MM.1S (cell line): ENCODE measurements around the gene E2F3.

Experiments
- DNase-seq: peaks from one replicate; pipeline ENCODE4 v3.0.0-alpha.2; 2015
- H2AFZ ChIP-seq: fragments of 300-600 bp; sonication (generic); 2 replicates; pipeline ENCODE4 v1.6.0; 2016; ENCODE audit warnings: antibody characterized with exemption, low read length
- H3F3A ChIP-seq: fragments of 300-600 bp; sonication (generic); 2 replicates; pipeline ENCODE4 v1.6.1; 2016; ENCODE audit warnings: mild to moderate bottlenecking, antibody characterized with exemption, low read length, moderate library complexity, mixed read lengths; ENCODE audit not compliant: insufficient read depth
- H3K27ac ChIP-seq: fragments of 300-600 bp; sonication (generic); 2 replicates; pipeline ENCODE4 v1.5.1; 2016; ENCODE audit warnings: mild to moderate bottlenecking, low read length
- H3K27me3 ChIP-seq: fragments of 300-600 bp; sonication (generic); replicated peaks from 2 replicates; pipeline ENCODE4 v1.6.0; 2016; ENCODE audit warnings: low read length; ENCODE audit not compliant: insufficient read depth
- H3K36me3 ChIP-seq: fragments of 300-600 bp; sonication (generic); replicated peaks from 2 replicates; pipeline ENCODE4 v1.6.1; 2016; ENCODE audit warnings: mild to moderate bottlenecking, low read length, mixed read lengths; ENCODE audit not compliant: insufficient read depth
- H3K4me1 ChIP-seq: fragments of 300-600 bp; sonication (generic); 2 replicates; pipeline ENCODE4 v1.6.1; 2016; ENCODE audit warnings: low read length, mixed read lengths
- H3K4me2 ChIP-seq: fragments of 300-600 bp; sonication (generic); 2 replicates; pipeline ENCODE4 v1.6.0; 2016; ENCODE audit warnings: low read depth, low read length
- H3K4me3 ChIP-seq: fragments of 300-600 bp; sonication (generic); 2 replicates; pipeline ENCODE4 v1.5.1; 2016; ENCODE audit warnings: low read length, mixed read lengths
- H3K79me2 ChIP-seq: fragments of 300-600 bp; sonication (generic); 2 replicates; pipeline ENCODE4 v1.6.1; 2016; ENCODE audit warnings: mixed run types, low read length, mixed read lengths
- H3K9ac ChIP-seq: fragments of 300-600 bp; sonication (generic); 2 replicates; pipeline ENCODE4 v1.6.1; 2016; ENCODE audit warnings: low read length, mixed read lengths
- H3K9me2 ChIP-seq: fragments of 300-600 bp; sonication (generic); replicated peaks from 2 replicates; pipeline ENCODE4 v1.6.1; 2016; ENCODE audit warnings: mild to moderate bottlenecking, low read length, mixed read lengths; ENCODE audit not compliant: insufficient read depth
- H3K9me3 ChIP-seq: fragments of 300-600 bp; sonication (generic); replicated peaks from 2 replicates; pipeline ENCODE4 v1.6.1; 2016; ENCODE audit warnings: mild to moderate bottlenecking, low read length, mixed read lengths; ENCODE audit not compliant: insufficient read depth
- H4K20me1 ChIP-seq: fragments of 300-600 bp; sonication (generic); 2 replicates; pipeline ENCODE4 v1.6.1; 2016; ENCODE audit warnings: mild to moderate bottlenecking, low read length, moderate library complexity, mixed read lengths; ENCODE audit not compliant: insufficient read depth
- CTCF ChIP-seq: fragments of 300-600 bp; sonication (generic); IDR thresholded peaks from 2 replicates; pipeline ENCODE4 v1.5.1; 2016; ENCODE audit warnings: antibody characterized with exemption, low read length, mixed read lengths
- EZH2 ChIP-seq: fragments of 300-600 bp; sonication (generic); optimal IDR thresholded peaks from 2 replicates; pipeline ENCODE3; 2017; ENCODE audit warnings: low read depth, mild to moderate bottlenecking, antibody characterized with exemption, low read length, mixed read lengths
- EZH2phosphoT487 ChIP-seq: fragments of 300-600 bp; sonication (generic); IDR thresholded peaks from 2 replicates; pipeline ENCODE4 v1.6.1; 2018; ENCODE audit warnings: antibody characterized with exemption, low read length

The E2F3 gene

GRCh38 chr6:20365456-20365855, 36.2 kb upstream of the E2F3 start:
- peak overlapping the region; percentile 24 for H3K4me3 ChIP-seq
- peak; percentile 78 for DNase-seq
- H4K20me1 ChIP-seq = no peaks in the 10 kb centered on the region
- H3K4me2 ChIP-seq = peak overlapping the region; percentile 57
- H3K36me3 ChIP-seq = no peaks in the 10 kb centered on the region
- no peak for TF ChIP-seq CTCF
- no peak for TF ChIP-seq EZH2
- TF ChIP-seq EZH2phosphoT487 = no peak
- H3K9me3 ChIP-seq = no peaks in the 10 kb centered on the region
- peaks cover 20% of the 10 kb centered on the region for H3K4me1 ChIP-seq
- H3F3A ChIP-seq = peaks cover 7% of the 10 kb centered on the region; the same call in 1 of the 2 replicates
- H3K27ac ChIP-seq = peak overlapping the region; percentile 47; the same call in 1 of the 2 replicates
- H3K9me2 ChIP-seq = no peaks in the 10 kb centered on the region
- H3K27me3 ChIP-seq = no peaks in the 10 kb centered on the region
- H3K79me2 ChIP-seq = no peaks in the 10 kb centered on the region
- H3K9ac ChIP-seq = peak overlapping the region; percentile 8; the same call in 1 of the 2 replicates
- peak overlapping the region; percentile 14; the same call in 1 of the 2 replicates for H2AFZ ChIP-seq

GRCh38 chr6:20366082-20366830, 35.4 kb upstream of the E2F3 start:
- H3K27me3 ChIP-seq = no peaks in the 10 kb centered on the region
- H3K4me1 ChIP-seq = peaks cover 20% of the 10 kb centered on the region
- H2AFZ ChIP-seq = no peak overlapping the region
- H4K20me1 ChIP-seq = no peaks in the 10 kb centered on the region
- H3K9me2 ChIP-seq = no peaks in the 10 kb centered on the region
- H3K9ac ChIP-seq = no peak overlapping the region
- no peak for TF ChIP-seq EZH2phosphoT487
- TF ChIP-seq EZH2 = no peak
- no peak for TF ChIP-seq CTCF
- H3K9me3 ChIP-seq = no peaks in the 10 kb centered on the region
- peaks cover 7% of the 10 kb centered on the region; the same call in 1 of the 2 replicates for H3F3A ChIP-seq
- peak overlapping the region; percentile 57; the same call in 1 of the 2 replicates for H3K4me2 ChIP-seq
- no peaks in the 10 kb centered on the region for H3K79me2 ChIP-seq
- H3K4me3 ChIP-seq = no peak overlapping the region
- no peak for DNase-seq
- no peaks in the 10 kb centered on the region for H3K36me3 ChIP-seq
- H3K27ac ChIP-seq = no peak overlapping the region

GRCh38 chr6:20367743-20368485, 33.8 kb upstream of the E2F3 start:
- H2AFZ ChIP-seq = no peak overlapping the region

More at GRCh38 chr6:20367743-20368485, 33.8 kb upstream of the E2F3 start:
- Histone ChIP-seq H3K9ac (no peak overlapping the region), H3K4me2 (no peak overlapping the region), H3K79me2 (no peaks in the 10 kb centered on the region), H4K20me1 (no peaks in the 10 kb centered on the region), H3K27me3 (no peaks in the 10 kb centered on the region), H3K36me3 (no peaks in the 10 kb centered on the region), H3K27ac (no peak overlapping the region), H3K9me3 (no peaks in the 10 kb centered on the region), H3F3A (peaks cover 7% of the 10 kb centered on the region; the same call in 1 of the 2 replicates), H3K9me2 (no peaks in the 10 kb centered on the region), H3K4me1 (peaks cover 20% of the 10 kb centered on the region), H3K4me3 (no peak overlapping the region)
- TF ChIP-seq EZH2phosphoT487 = no peak
- no peak for TF ChIP-seq EZH2
- TF ChIP-seq CTCF = no peak
- no peak for DNase-seq
